Activated CD8-positive, alpha-beta memory T cell treated with anti-CD3 and anti-CD28 coated beads, Interleukin-2, amount 50 U/mL, for 24 hours (primary cell): ENCODE results near the gene DDC.
"Not testable (repeated sequence)": the region's sequence is repeated elsewhere in the genome, so short reads cannot be mapped to it uniquely, and the experiment has no call there.

ENCODE experiments used
- DNase-seq: peaks from one replicate; pipeline ENCODE4 v3.0.0-alpha.2; 2020; ENCODE audit errors: extremely low read depth

Gene DDC

GRCh38 chr7:50481867-50482266 is 83.3 kb downstream of the DDC start:
- no peak for DNase-seq

- no peak for DNase-seq
Observed at GRCh38 chr7:50480797-50481196, 84.4 kb downstream of the DDC start.

GRCh38 chr7:50479743-50480517 is 85.3 kb downstream of the DDC start:
- no peak for DNase-seq

GRCh38 chr7:50477640-50478039 is 87.6 kb downstream of the DDC start:
- no peak for DNase-seq

GRCh38 chr7:50476953-50477625 is 88.1 kb downstream of the DDC start:
- DNase-seq = no peak

- DNase-seq = no peak
Observed at GRCh38 chr7:50475340-50475739, 89.9 kb downstream of the DDC start.

- no peak for DNase-seq
Observed at GRCh38 chr7:50474382-50475160, 90.6 kb downstream of the DDC start.

GRCh38 chr7:50473531-50473930 is 91.7 kb downstream of the DDC start:
- no peak for DNase-seq

GRCh38 chr7:50472427-50472826 is 92.8 kb downstream of the DDC start:
- no peak for DNase-seq

- no peak for DNase-seq
Observed at GRCh38 chr7:50471970-50472369, 93.2 kb downstream of the DDC start.

GRCh38 chr7:50470250-50471163 is 94.7 kb downstream of the DDC start:
- no peak for DNase-seq

GRCh38 chr7:50469181-50469580 is 96.0 kb downstream of the DDC start:
- no peak for DNase-seq

GRCh38 chr7:50467817-50468610 is 97.2 kb downstream of the DDC start:
- peak; percentile 65 for DNase-seq

- DNase-seq = no peak
Observed at GRCh38 chr7:50466815-50467585, 98.2 kb downstream of the DDC start.

GRCh38 chr7:50463035-50463434 is 102.2 kb downstream of the DDC start:
- no peak for DNase-seq

- DNase-seq = no peak
Observed at GRCh38 chr7:50462361-50462760, 102.8 kb downstream of the DDC start.

GRCh38 chr7:50461695-50462094 is 103.5 kb downstream of the DDC start:
- no peak for DNase-seq

- DNase-seq = not testable (repeated sequence)
Observed at GRCh38 chr7:50459183-50459582, 106.0 kb downstream of the DDC start.

GRCh38 chr7:50458651-50459050 is 106.6 kb downstream of the DDC start:
- DNase-seq = not testable (repeated sequence)
